Measurements from ENCODE around the gene WDR70. TPM values are rescaled to one million over a fixed set of nuclear protein-coding genes. Genes with fewer than 3 reads are reported as not detected.

WDR70 gene
- total RNA-seq, 1 experiment from 2014 or later, result 78.2 TPM

- CTCF ChIA-PET, result no interaction called here
- no peaks in the 10 kb centered on the region for H3K27me3 ChIP-seq (ENCODE audit: insufficient read depth, low read depth)
- no peak overlapping the region for H2AFZ ChIP-seq
- no peak overlapping the region for H3K27ac ChIP-seq
- no peak overlapping the region for H3K4me3 ChIP-seq
- DNase-seq, result no peak
- TF ChIP-seq EZH2 (IDR thresholded peaks at IDR 0.05; ENCODE audit: low read depth), result no peak
- TF ChIP-seq CTCF (conservative IDR thresholded peaks at IDR 0.05), result no peak
- intact Hi-C loops (cut with micrococcal nuclease; ENCODE audit: unreplicated experiment), result no loop called here
- no peaks in the 10 kb centered on the region for H3K9me3 ChIP-seq (ENCODE audit: insufficient read depth, low read depth)
- H3K4me2 ChIP-seq, result no peak overlapping the region
- no peaks in the 10 kb centered on the region for H3F3A ChIP-seq (ENCODE audit: insufficient read depth, low read depth)
- peaks cover 6% of the 10 kb centered on the region; the same call in 1 of the 2 replicates for H3K36me3 ChIP-seq (ENCODE audit: low read depth)
- no peaks in the 10 kb centered on the region for H4K20me1 ChIP-seq (ENCODE audit: insufficient read depth)
- POLR2A ChIA-PET (ENCODE audit: unreplicated experiment), result no interaction called here
- no peaks in the 10 kb centered on the region for H3K4me1 ChIP-seq (replicated peaks; ENCODE audit: insufficient read depth)
- H3K9me2 ChIP-seq (ENCODE audit: insufficient read depth), result no peaks in the 10 kb centered on the region
- no TSS peak for BruUV-seq (replicated peaks)
- no peaks in the 10 kb centered on the region for H3K79me2 ChIP-seq (ENCODE audit: low read depth)
These were observed 45.3 kb downstream of the WDR70 start for GRCh38 chr5:37424441-37424840.

GRCh38 chr5:37428044-37428443 lies 48.9 kb downstream of the WDR70 start:
- Histone ChIP-seq H3K27me3 (ENCODE audit: insufficient read depth, low read depth) (no peaks in the 10 kb centered on the region), H3K79me2 (ENCODE audit: low read depth) (no peaks in the 10 kb centered on the region), H3K9me3 (ENCODE audit: insufficient read depth, low read depth) (no peaks in the 10 kb centered on the region), H3K36me3 (ENCODE audit: low read depth) (peaks cover 6% of the 10 kb centered on the region; the same call in 1 of the 2 replicates), H3K4me3 (no peak overlapping the region), H3F3A (ENCODE audit: insufficient read depth, low read depth) (no peaks in the 10 kb centered on the region), H3K4me2 (no peak overlapping the region), H3K9me2 (ENCODE audit: insufficient read depth) (no peaks in the 10 kb centered on the region), H4K20me1 (ENCODE audit: insufficient read depth) (no peaks in the 10 kb centered on the region), H3K4me1 (replicated peaks; ENCODE audit: insufficient read depth) (no peaks in the 10 kb centered on the region), H2AFZ (no peak overlapping the region), H3K27ac (no peak overlapping the region)
- BruUV-seq (replicated peaks), result no TSS peak
- no peak for DNase-seq
- ChIA-PET POLR2A (ENCODE audit: unreplicated experiment) (no interaction called here), CTCF (interaction anchor here (0.8 kb wide), 1 partner anchor 806 kb away, joined by 6 read pairs; no protein-coding TSS in a partner anchor)
- TF ChIP-seq CTCF (conservative IDR thresholded peaks at IDR 0.05) (no peak), EZH2 (IDR thresholded peaks at IDR 0.05; ENCODE audit: low read depth) (no peak)
- intact Hi-C loops (cut with micrococcal nuclease; ENCODE audit: unreplicated experiment), result no loop called here

GRCh38 chr5:37435261-37435660 lies 56.1 kb downstream of the WDR70 start:
- POLR2A ChIA-PET (ENCODE audit: unreplicated experiment), result no interaction called here
- BruUV-seq (replicated peaks), result no TSS peak
- no peak for DNase-seq

More at GRCh38 chr5:37435261-37435660, 56.1 kb downstream of the WDR70 start:
- no peak overlapping the region for H3K4me2 ChIP-seq
- no peak overlapping the region for H3K27ac ChIP-seq
- no peak overlapping the region for H2AFZ ChIP-seq
- H3K36me3 ChIP-seq (ENCODE audit: low read depth), result no peaks in the 10 kb centered on the region
- H3K9me3 ChIP-seq (ENCODE audit: insufficient read depth, low read depth), result no peaks in the 10 kb centered on the region
- no peaks in the 10 kb centered on the region for H3K4me1 ChIP-seq (replicated peaks; ENCODE audit: insufficient read depth)
- intact Hi-C loops (cut with micrococcal nuclease; ENCODE audit: unreplicated experiment), result no loop called here
- TF ChIP-seq CTCF (conservative IDR thresholded peaks at IDR 0.05) (no peak), EZH2 (IDR thresholded peaks at IDR 0.05; ENCODE audit: low read depth) (no peak)
- no peaks in the 10 kb centered on the region for H3K79me2 ChIP-seq (ENCODE audit: low read depth)
- no peaks in the 10 kb centered on the region for H3F3A ChIP-seq (ENCODE audit: insufficient read depth, low read depth)
- CTCF ChIA-PET, result interaction anchor here (0.6 kb wide), 1 partner anchor 683 kb away, joined by 3 read pairs; no protein-coding TSS in a partner anchor
- H3K4me3 ChIP-seq, result no peak overlapping the region
- no peaks in the 10 kb centered on the region for H3K27me3 ChIP-seq (ENCODE audit: insufficient read depth, low read depth)
- no peaks in the 10 kb centered on the region for H3K9me2 ChIP-seq (ENCODE audit: insufficient read depth)
- H4K20me1 ChIP-seq (ENCODE audit: insufficient read depth), result 0 out of 2 replicates have a peak, but pooled peaks cover 9% of the 10 kb centered on the region

All from PC-9 (cell line).